ENCODE measurements around the gene CSNK1D. TPM values are rescaled to one million over a fixed set of nuclear protein-coding genes. Genes with fewer than 3 reads are reported as not detected.

CSNK1D gene
- total RNA-seq, 1 donor from 2014 or later: 227 TPM

DNA sequence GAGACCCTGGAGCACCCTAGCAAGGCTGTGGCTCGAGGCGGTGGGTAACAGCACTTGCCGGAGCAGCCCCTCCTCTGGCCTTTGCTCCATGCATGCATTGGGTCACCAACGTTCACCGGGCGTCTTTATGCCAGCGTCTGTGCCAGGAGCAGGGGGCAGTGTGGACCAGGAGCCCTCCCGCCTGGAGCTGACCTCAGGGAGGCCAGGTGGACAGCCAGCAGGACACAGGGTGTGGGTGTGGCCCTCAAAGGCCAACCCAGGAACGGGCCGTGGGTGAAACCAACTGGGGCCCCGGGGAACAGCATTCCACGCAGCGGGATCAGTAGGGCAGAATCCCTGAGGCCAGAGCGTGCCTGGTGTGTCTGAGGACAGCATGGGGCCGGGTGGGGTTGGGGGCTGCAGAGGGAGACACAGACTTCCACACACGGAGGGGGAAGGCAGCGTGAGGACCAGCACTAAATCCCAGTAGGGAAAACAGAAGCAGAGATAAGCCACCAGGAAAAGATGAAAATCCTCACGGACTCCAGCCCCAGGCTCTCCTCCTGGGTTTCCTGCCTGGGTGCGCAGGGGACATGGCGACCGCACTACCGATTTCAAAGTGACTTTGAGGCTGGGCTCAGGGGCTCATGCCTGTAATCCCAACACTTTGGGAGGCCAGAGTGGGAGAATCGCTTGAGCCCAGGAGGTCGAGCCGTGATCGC is 46.8 kb upstream of the CSNK1D start:
- Mint-ChIP-seq H3K27ac (no peak overlapping the region), H3K27me3 (peaks cover 3% of the 10 kb centered on the region), H3K4me1 (ENCODE audit: low read depth) (peaks cover 4% of the 10 kb centered on the region), H3K9me3 (ENCODE audit: low read depth) (no peaks in the 10 kb centered on the region), H3K4me3 (ENCODE audit: low read depth) (no peak overlapping the region), H3K36me3 (ENCODE audit: insufficient read depth) (no peaks in the 10 kb centered on the region)
- no peak for DNase-seq (ENCODE audit: low spot score, unreplicated experiment)
- TF ChIP-seq, protein P1, sequence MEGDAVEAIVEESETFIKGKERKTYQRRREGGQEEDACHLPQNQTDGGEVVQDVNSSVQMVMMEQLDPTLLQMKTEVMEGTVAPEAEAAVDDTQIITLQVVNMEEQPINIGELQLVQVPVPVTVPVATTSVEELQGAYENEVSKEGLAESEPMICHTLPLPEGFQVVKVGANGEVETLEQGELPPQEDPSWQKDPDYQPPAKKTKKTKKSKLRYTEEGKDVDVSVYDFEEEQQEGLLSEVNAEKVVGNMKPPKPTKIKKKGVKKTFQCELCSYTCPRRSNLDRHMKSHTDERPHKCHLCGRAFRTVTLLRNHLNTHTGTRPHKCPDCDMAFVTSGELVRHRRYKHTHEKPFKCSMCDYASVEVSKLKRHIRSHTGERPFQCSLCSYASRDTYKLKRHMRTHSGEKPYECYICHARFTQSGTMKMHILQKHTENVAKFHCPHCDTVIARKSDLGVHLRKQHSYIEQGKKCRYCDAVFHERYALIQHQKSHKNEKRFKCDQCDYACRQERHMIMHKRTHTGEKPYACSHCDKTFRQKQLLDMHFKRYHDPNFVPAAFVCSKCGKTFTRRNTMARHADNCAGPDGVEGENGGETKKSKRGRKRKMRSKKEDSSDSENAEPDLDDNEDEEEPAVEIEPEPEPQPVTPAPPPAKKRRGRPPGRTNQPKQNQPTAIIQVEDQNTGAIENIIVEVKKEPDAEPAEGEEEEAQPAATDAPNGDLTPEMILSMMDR (IDR thresholded peaks at IDR 0.05; ENCODE audit: unreplicated experiment): no peak

DNA sequence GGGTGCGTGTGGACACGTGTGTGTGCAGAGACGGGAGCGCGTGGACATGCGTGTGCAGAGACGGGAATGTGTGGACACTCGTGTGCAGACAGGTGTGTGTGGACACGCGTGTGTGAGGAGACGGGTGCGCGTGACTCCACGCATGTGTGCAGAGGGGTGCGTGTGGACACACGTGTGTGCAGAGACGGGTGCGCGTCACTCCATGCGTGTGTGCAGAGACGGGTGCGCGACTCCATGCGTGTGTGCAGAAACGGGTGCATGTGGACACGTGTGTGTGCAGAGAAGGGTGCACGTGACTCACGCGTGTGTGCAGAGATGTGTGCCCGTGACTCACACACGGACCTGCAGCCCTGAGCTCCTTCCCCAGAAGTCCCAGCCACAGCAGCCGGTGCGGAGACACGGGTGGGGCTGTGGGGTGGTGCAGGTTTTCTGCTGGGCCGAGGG is 46.1 kb upstream of the CSNK1D start:
- Mint-ChIP-seq H3K27me3 (peaks cover 3% of the 10 kb centered on the region), H3K4me3 (ENCODE audit: low read depth) (no peak overlapping the region), H3K36me3 (ENCODE audit: insufficient read depth) (no peaks in the 10 kb centered on the region), H3K9me3 (ENCODE audit: low read depth) (no peaks in the 10 kb centered on the region), H3K27ac (no peak overlapping the region), H3K4me1 (ENCODE audit: low read depth) (peaks cover 4% of the 10 kb centered on the region)
- no peak for DNase-seq (ENCODE audit: low spot score, unreplicated experiment)
- TF ChIP-seq, protein P1 (IDR thresholded peaks at IDR 0.05; ENCODE audit: unreplicated experiment): no peak

DNA sequence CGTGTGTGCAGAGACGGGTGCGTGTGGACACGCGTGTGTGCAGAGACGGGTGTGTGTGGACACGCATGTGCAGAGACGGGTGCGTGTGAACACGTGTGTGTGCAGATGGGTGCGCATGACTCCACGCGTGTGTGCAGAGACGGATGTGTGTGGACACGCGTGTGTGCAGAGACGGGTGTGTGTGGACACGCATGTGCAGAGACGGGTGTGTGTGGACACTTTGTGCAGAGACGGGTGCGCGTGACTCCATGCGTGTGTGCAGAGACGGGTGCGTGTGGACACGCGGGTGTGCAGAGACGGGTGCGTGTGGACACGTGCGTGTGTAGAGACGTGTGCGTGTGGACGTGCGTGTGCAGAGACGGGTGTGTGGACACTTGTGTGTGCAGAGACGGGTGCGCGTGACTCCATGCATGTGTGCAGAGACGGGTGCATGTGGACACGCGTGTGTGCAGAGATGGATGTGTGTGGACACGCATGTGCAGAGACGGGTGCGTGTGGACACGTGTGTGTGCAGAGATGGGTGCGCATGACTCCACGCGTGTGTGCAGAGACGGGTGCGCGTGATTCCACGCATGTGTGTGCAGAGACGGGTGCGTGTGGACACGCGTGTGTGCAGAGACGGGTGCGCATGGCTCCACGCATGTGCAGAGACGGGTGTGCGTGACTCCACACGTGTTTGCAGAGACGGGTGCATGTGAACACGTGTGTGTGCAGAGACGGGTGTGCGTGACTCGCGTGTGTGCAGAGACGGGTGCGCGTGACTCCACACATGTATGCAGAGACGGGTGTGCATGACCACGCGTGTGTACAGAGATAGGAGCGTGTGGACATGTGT is 45.5 kb upstream of the CSNK1D start:
- peaks cover 4% of the 10 kb centered on the region for H3K4me1 Mint-ChIP-seq (ENCODE audit: low read depth)
- H3K27ac Mint-ChIP-seq: no peak overlapping the region
- no peaks in the 10 kb centered on the region for H3K36me3 Mint-ChIP-seq (ENCODE audit: insufficient read depth)
- no peak for DNase-seq (ENCODE audit: low spot score, unreplicated experiment)
- no peaks in the 10 kb centered on the region for H3K9me3 Mint-ChIP-seq (ENCODE audit: low read depth)
- peaks cover 3% of the 10 kb centered on the region for H3K27me3 Mint-ChIP-seq
- H3K4me3 Mint-ChIP-seq (ENCODE audit: low read depth): no peak overlapping the region
- TF ChIP-seq, protein P1 (IDR thresholded peaks at IDR 0.05; ENCODE audit: unreplicated experiment): no peak

DNA sequence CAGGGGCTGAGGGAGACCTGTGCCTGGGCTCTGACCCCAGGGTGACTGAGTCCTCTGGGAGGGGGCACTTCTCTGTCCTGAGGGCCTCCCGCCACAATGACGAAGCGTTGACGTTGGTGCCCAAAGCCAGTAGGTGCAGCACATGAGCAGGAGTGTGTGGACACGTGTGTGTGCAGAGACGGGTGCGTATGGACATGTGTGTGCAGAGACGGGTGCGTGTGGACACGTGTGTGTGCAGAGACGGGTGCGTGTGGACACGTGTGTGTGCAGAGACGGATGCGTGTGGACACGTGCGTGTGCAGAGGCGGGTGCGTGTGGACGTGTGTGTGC is 44.6 kb upstream of the CSNK1D start:
- Mint-ChIP-seq H3K4me1 (ENCODE audit: low read depth) (peaks cover 4% of the 10 kb centered on the region), H3K36me3 (ENCODE audit: insufficient read depth) (no peaks in the 10 kb centered on the region), H3K4me3 (ENCODE audit: low read depth) (no peak overlapping the region), H3K9me3 (ENCODE audit: low read depth) (no peaks in the 10 kb centered on the region), H3K27me3 (peaks cover 5% of the 10 kb centered on the region), H3K27ac (no peak overlapping the region)
- no peak for DNase-seq (ENCODE audit: low spot score, unreplicated experiment)
- TF ChIP-seq, protein P1 (IDR thresholded peaks at IDR 0.05; ENCODE audit: unreplicated experiment): no peak

DNA sequence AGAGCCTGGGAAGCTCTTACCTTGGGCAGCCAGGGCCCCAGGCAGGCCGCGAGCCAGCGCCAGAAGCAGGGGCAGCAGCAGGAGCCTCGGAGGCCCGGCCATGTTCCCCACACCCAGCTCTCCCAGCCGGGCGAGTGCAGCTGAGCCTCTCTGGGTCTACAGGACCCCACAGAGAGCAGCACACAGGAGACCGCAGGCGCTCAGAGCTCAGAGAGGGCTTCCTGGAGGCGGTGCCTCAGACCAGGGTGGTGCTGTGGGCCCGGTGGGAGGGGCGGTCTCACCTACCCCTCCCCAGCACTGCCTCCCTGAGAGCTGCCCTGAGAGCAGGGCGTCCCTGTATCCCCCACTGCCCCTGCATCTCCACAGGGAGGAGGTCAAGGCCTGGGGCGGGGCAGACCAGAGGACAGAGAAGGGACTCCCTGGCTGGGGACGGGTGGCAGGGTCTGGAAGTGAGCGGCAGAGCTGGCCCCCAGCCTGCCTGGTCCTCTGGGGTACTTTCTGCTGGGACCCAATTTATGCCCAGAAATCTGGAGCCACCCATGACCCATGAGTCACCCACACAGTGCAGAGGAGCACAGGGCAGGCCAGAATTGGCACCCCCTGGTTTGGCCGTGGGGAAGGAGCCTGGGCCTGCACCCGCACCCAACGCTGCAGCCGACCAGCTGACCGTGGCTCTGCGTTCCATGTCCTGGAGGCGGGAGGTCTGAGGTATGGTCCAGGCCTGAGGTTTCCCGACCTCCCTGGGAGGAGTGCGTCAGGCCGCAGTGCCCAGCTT is 44.1 kb upstream of the CSNK1D start, which contains the start of gene CD7:
TSS of gene CD7 (minus strand) at position 215 of the 775 bp plus-strand sequence. CDS start at position 102, 113 bp downstream.
- no peak within 1 kb of the TSS for H3K27ac Mint-ChIP-seq
- TF ChIP-seq, protein P1 (IDR thresholded peaks at IDR 0.05; ENCODE audit: unreplicated experiment): no peak
- H3K4me1 Mint-ChIP-seq (ENCODE audit: low read depth): peaks cover 4% of the 10 kb centered on the region
- no peak within 1 kb of the TSS for H3K4me3 Mint-ChIP-seq (ENCODE audit: low read depth)
- no peaks in the 10 kb centered on the region for H3K9me3 Mint-ChIP-seq (ENCODE audit: low read depth)
- H3K27me3 Mint-ChIP-seq: peaks cover 5% of the 10 kb centered on the region
- DNase-seq (ENCODE audit: low spot score, unreplicated experiment): no peak
- H3K36me3 Mint-ChIP-seq (ENCODE audit: insufficient read depth): no peaks in the 10 kb centered on the region
